Loucy (cell line): ENCODE measurements around the gene NLRC5.

ENCODE experiments used
- CTCF ChIP-seq: fragments of 200-600 bp; sonication (generic); conservative IDR thresholded peaks from 2 replicates; pipeline ENCODE4 v1.5.1; 2014; ENCODE audit warnings: mild to moderate bottlenecking, antibody characterized with exemption, low read length
- EZH2phosphoT487 ChIP-seq: fragments of 200-600 bp; IDR thresholded peaks from 2 replicates; pipeline ENCODE4 v1.6.1; 2018; ENCODE audit warnings: antibody characterized with exemption, mild to moderate bottlenecking, moderate library complexity, borderline replicate concordance

GRCh38 chr16:56975714-56976113 lies 13.6 kb upstream of the NLRC5 start:
- TF ChIP-seq CTCF (no peak), EZH2phosphoT487 (no peak)
